ENCODE results near the gene HAVCR1.
"Not testable (repeated sequence)": the region's sequence is repeated elsewhere in the genome, so short reads cannot be mapped to it uniquely, and the experiment has no call there.

HAVCR1 gene

DNA sequence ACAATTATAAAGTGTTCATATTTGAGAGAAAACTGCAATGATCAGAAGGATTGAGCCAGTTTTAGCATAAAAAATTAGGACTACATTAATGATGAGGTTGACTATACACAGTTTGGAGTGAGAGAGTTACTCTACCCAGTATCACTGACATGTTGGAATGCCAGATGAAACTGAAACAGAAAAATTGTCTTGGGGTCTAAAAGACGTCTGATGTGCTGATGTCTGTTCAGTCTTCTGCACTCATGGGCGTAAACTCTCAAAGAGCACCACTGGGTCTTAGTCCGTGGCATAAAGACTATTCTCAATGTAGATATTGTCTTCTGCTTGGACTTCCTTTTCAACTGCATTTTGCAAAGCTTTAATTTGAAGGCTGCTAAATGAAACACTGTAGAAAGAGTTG is 29.5 kb downstream of the HAVCR1 start:
- H3K4me1 ChIP-seq, result no peaks in the 10 kb centered on the region
- TF ChIP-seq, protein P1, sequence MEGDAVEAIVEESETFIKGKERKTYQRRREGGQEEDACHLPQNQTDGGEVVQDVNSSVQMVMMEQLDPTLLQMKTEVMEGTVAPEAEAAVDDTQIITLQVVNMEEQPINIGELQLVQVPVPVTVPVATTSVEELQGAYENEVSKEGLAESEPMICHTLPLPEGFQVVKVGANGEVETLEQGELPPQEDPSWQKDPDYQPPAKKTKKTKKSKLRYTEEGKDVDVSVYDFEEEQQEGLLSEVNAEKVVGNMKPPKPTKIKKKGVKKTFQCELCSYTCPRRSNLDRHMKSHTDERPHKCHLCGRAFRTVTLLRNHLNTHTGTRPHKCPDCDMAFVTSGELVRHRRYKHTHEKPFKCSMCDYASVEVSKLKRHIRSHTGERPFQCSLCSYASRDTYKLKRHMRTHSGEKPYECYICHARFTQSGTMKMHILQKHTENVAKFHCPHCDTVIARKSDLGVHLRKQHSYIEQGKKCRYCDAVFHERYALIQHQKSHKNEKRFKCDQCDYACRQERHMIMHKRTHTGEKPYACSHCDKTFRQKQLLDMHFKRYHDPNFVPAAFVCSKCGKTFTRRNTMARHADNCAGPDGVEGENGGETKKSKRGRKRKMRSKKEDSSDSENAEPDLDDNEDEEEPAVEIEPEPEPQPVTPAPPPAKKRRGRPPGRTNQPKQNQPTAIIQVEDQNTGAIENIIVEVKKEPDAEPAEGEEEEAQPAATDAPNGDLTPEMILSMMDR (IDR thresholded peaks at IDR 0.05), result no peak
- no peak overlapping the region for H3K4me3 ChIP-seq
- intact Hi-C loops (cut with DNase I; ENCODE audit: low total_unique reads), result no loop called here
- no peak for DNase-seq
- no peaks in the 10 kb centered on the region for H3K9me3 ChIP-seq
- H3K36me3 ChIP-seq, result no peaks in the 10 kb centered on the region
- no peaks in the 10 kb centered on the region for H3K27me3 ChIP-seq
- H3K27ac ChIP-seq, result no peak overlapping the region

- intact Hi-C loops (cut with DNase I; ENCODE audit: low total_unique reads); H3K4me3 ChIP-seq; H3K27ac ChIP-seq; H3K4me1 ChIP-seq; H3K9me3 ChIP-seq; H3K27me3 ChIP-seq; H3K36me3 ChIP-seq; DNase-seq: not testable (repeated sequence)
Observed at GRCh38 chr5:157027663-157028062, 31.3 kb downstream of the HAVCR1 start.

- H3K27ac ChIP-seq, result no peak overlapping the region
- H3K36me3 ChIP-seq, result no peaks in the 10 kb centered on the region
- H3K4me3 ChIP-seq, result no peak overlapping the region
- no peaks in the 10 kb centered on the region for H3K4me1 ChIP-seq
- H3K9me3 ChIP-seq, result no peaks in the 10 kb centered on the region
- H3K27me3 ChIP-seq, result no peaks in the 10 kb centered on the region
- intact Hi-C loops (cut with DNase I; ENCODE audit: low total_unique reads), result no loop called here
- no peak for DNase-seq
- TF ChIP-seq, protein P1 (IDR thresholded peaks at IDR 0.05), result no peak
Observed at GRCh38 chr5:157026789-157027424, 32.0 kb downstream of the HAVCR1 start.

GRCh38 chr5:157025093-157025698 is 33.7 kb downstream of the HAVCR1 start:
- Histone ChIP-seq H3K4me3 (no peak overlapping the region), H3K9me3 (no peaks in the 10 kb centered on the region), H3K27me3 (no peaks in the 10 kb centered on the region), H3K4me1 (peaks cover 0 to 2% (median 0%) of the 10 kb centered on the region in 4 donors), H3K36me3 (no peaks in the 10 kb centered on the region), H3K27ac (no peak overlapping the region)
- TF ChIP-seq, protein P1 (IDR thresholded peaks at IDR 0.05), result no peak
- intact Hi-C loops (cut with DNase I; ENCODE audit: low total_unique reads), result no loop called here
- DNase-seq, result no peak

DNA sequence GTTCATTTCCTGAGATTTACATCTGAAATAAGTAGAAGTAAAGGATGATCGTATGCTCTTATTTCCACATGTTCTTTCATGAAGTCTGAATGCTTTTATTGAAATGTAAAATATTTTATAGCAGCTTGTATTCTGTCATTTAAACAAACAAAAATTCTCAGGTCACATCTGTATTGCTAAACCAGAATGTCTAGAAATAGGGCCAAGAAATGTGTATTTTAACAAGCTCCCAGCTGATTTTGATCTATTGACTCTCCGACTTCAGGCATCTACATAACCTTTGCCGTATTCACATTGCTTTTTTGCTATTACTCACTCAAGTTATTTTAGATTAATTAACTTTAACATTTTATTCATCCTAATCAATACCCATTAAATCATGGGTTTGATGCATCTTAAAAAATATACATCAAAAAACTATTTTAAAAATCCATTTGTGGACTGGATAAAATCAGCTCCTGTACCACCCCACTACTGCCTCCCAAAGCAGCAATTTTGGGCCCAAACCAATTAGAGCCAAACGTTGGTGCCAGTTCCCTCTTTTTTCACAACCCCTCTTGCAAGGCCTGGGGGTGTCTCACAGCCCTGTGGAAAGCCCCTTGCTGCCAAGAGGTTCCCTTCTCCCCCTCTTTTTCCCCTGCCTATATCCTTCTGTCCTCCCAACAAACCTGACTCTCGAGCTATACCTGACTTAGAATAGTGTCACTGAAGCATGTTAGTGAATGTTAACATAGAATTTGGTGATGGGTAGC is 34.5 kb downstream of the HAVCR1 start:
- H3K36me3 ChIP-seq, result no peaks in the 10 kb centered on the region
- H3K27ac ChIP-seq, result no peak overlapping the region
- no peaks in the 10 kb centered on the region for H3K9me3 ChIP-seq
- H3K27me3 ChIP-seq, result no peaks in the 10 kb centered on the region
- TF ChIP-seq, protein P1 (IDR thresholded peaks at IDR 0.05), result no peak
- peaks cover 0 to 3% (median 0%) of the 10 kb centered on the region in 4 donors for H3K4me1 ChIP-seq
- intact Hi-C loops (cut with DNase I; ENCODE audit: low total_unique reads), result no loop called here
- H3K4me3 ChIP-seq, result no peak overlapping the region
- no peak for DNase-seq

GRCh38 chr5:157022024-157022423 is 36.9 kb downstream of the HAVCR1 start:
- no peaks in the 10 kb centered on the region for H3K36me3 ChIP-seq
- H3K27me3 ChIP-seq, result no peaks in the 10 kb centered on the region
- H3K4me1 ChIP-seq, result peaks cover 0 to 3% (median 0%) of the 10 kb centered on the region in 4 donors
- intact Hi-C loops (cut with DNase I; ENCODE audit: low total_unique reads), result no loop called here
- no peak overlapping the region for H3K27ac ChIP-seq
- H3K4me3 ChIP-seq, result no peak overlapping the region
- TF ChIP-seq, protein P1 (IDR thresholded peaks at IDR 0.05), result no peak
- H3K9me3 ChIP-seq, result peaks cover 0 to 9% (median 0%) of the 10 kb centered on the region in 3 donors
- no peak for DNase-seq
